DOHH2 (cell line): ENCODE results near the gene EDEM2.
"Not testable (repeated sequence)": the region's sequence is repeated elsewhere in the genome, so short reads cannot be mapped to it uniquely, and the experiment has no call there.

ENCODE experiments used
- H3F3A ChIP-seq: fragments of 200-600 bp; sonication (generic), shearing (Covaris generic); 2 replicates; pipeline ENCODE4 v1.6.0; 2016; ENCODE audit warnings: antibody characterized with exemption, mild to moderate bottlenecking; ENCODE audit not compliant: control insufficient read depth, insufficient read depth
- H3K27ac ChIP-seq: fragments of 200-600 bp; sonication (generic); 2 replicates; pipeline ENCODE4 v1.5.1; 2014; ENCODE audit warnings: low read depth, mild to moderate bottlenecking, low read length, moderate library complexity
- H3K27me3 ChIP-seq: fragments of 200-600 bp; sonication (generic); 2 replicates; pipeline ENCODE4 v1.6.1; 2014; ENCODE audit warnings: mild to moderate bottlenecking, low read length, mixed read lengths; ENCODE audit not compliant: control insufficient read depth
- H3K36me3 ChIP-seq: fragments of 200-600 bp; sonication (generic); 2 replicates; pipeline ENCODE4 v1.6.1; 2014; ENCODE audit warnings: mild to moderate bottlenecking, low read length, moderate library complexity, mixed read lengths; ENCODE audit not compliant: control insufficient read depth
- H3K4me1 ChIP-seq: fragments of 200-600 bp; sonication (generic); 2 replicates; pipeline ENCODE4 v1.6.1; 2014; ENCODE audit warnings: mild to moderate bottlenecking, low read length, mixed read lengths; ENCODE audit not compliant: control insufficient read depth
- H3K4me2 ChIP-seq: fragments of 200-600 bp; sonication (generic); 2 replicates; pipeline ENCODE4 v1.6.0; 2014; ENCODE audit warnings: mild to moderate bottlenecking, low read length, moderate library complexity
- H3K4me3 ChIP-seq: fragments of 200-600 bp; sonication (generic); 2 replicates; pipeline ENCODE4 v1.5.1; 2014; ENCODE audit warnings: mild to moderate bottlenecking, low read length, mixed read lengths
- H3K79me2 ChIP-seq: fragments of 200-600 bp; sonication (generic); 2 replicates; pipeline ENCODE4 v1.6.1; 2014; ENCODE audit warnings: mild to moderate bottlenecking, low read length, mixed read lengths; ENCODE audit not compliant: control insufficient read depth
- H3K9me2 ChIP-seq: fragments of 200-600 bp; sonication (generic); replicated peaks from 2 replicates; pipeline ENCODE4 v1.6.1; 2014; ENCODE audit warnings: mild to moderate bottlenecking, low read length, mixed read lengths; ENCODE audit not compliant: control insufficient read depth
- H3K9me3 ChIP-seq: fragments of 200-600 bp; sonication (generic); 2 replicates; pipeline ENCODE4 v1.6.1; 2014; ENCODE audit warnings: antibody characterized with exemption, low read length, mixed read lengths; ENCODE audit not compliant: control insufficient read depth, insufficient read depth
- H4K20me1 ChIP-seq: fragments of 200-600 bp; sonication (generic); 2 replicates; pipeline ENCODE4 v1.6.0; 2014; ENCODE audit warnings: low read depth, mild to moderate bottlenecking, antibody characterized with exemption, low read length, moderate library complexity; ENCODE audit not compliant: control insufficient read depth, insufficient read depth
- CTCF ChIP-seq: fragments of 200-600 bp; sonication (generic); IDR thresholded peaks from one replicate; pipeline ENCODE4 v1.5.1; 2014; ENCODE audit warnings: antibody characterized with exemption, mild to moderate bottlenecking, low read depth, low read length; ENCODE audit not compliant: poor library complexity, severe bottlenecking
- EZH2phosphoT487 ChIP-seq: fragments of 200-600 bp; sonication (generic); IDR thresholded peaks from 2 replicates; pipeline ENCODE4 v1.6.1; 2017; ENCODE audit warnings: borderline replicate concordance, mild to moderate bottlenecking, antibody characterized with exemption, low read length, moderate library complexity, mixed read lengths

EDEM2 gene

GRCh38 chr20:35165221-35166185 lies 18.4 kb upstream of the EDEM2 start:
- no peaks in the 10 kb centered on the region for H3K79me2 ChIP-seq
- no peak for TF ChIP-seq CTCF
- no peak for TF ChIP-seq EZH2phosphoT487
- no peaks in the 10 kb centered on the region for H3K36me3 ChIP-seq
- no peak overlapping the region for H3K4me2 ChIP-seq
- no peaks in the 10 kb centered on the region for H3K9me2 ChIP-seq
- peaks cover 4% of the 10 kb centered on the region; the same call in 1 of the 2 replicates for H3K27me3 ChIP-seq
- H4K20me1 ChIP-seq: no peaks in the 10 kb centered on the region
- H3K4me3 ChIP-seq: no peak overlapping the region
- H3K27ac ChIP-seq: no peak overlapping the region
- H3K9me3 ChIP-seq: no peaks in the 10 kb centered on the region
- H3K4me1 ChIP-seq: no peaks in the 10 kb centered on the region
- no peaks in the 10 kb centered on the region for H3F3A ChIP-seq

GRCh38 chr20:35164531-35164930 lies 17.4 kb upstream of the EDEM2 start:
- H3K36me3 ChIP-seq, H4K20me1 ChIP-seq, H3K9me3 ChIP-seq, H3K4me2 ChIP-seq, H3K27me3 ChIP-seq, H3K4me3 ChIP-seq, H3K79me2 ChIP-seq, H3K27ac ChIP-seq, H3K4me1 ChIP-seq, H3F3A ChIP-seq, H3K9me2 ChIP-seq: not testable (repeated sequence)

- not testable (repeated sequence) for H3K36me3 ChIP-seq, H3F3A ChIP-seq, H3K4me1 ChIP-seq, H3K27me3 ChIP-seq, H3K79me2 ChIP-seq, H3K9me2 ChIP-seq, H3K4me2 ChIP-seq, H3K27ac ChIP-seq, H4K20me1 ChIP-seq, H3K4me3 ChIP-seq, H3K9me3 ChIP-seq
Observed at GRCh38 chr20:35160341-35160740, 13.2 kb upstream of the EDEM2 start.

- Histone ChIP-seq H3K4me1 (no peaks in the 10 kb centered on the region), H3K27me3 (no peaks in the 10 kb centered on the region), H3K36me3 (no peaks in the 10 kb centered on the region), H3K9me3 (no peaks in the 10 kb centered on the region), H3K9me2 (no peaks in the 10 kb centered on the region), H3K27ac (no peak overlapping the region), H3K4me2 (no peak overlapping the region), H4K20me1 (no peaks in the 10 kb centered on the region), H3K79me2 (no peaks in the 10 kb centered on the region), H3F3A (no peaks in the 10 kb centered on the region), H3K4me3 (no peak overlapping the region)
- no peak for TF ChIP-seq CTCF
- no peak for TF ChIP-seq EZH2phosphoT487
Observed at GRCh38 chr20:35156978-35157377, 9.8 kb upstream of the EDEM2 start.
